Osteoblast (primary cell): ENCODE measurements around the gene CUL4A. TPM values are rescaled to one million over a fixed set of nuclear protein-coding genes. Genes with fewer than 3 reads are reported as not detected.

ENCODE experiments used
- DNase-seq: peaks from one replicate; pipeline ENCODE4 v3.0.0; 2011; ENCODE audit warnings: low spot score, mixed read lengths; ENCODE audit not compliant: insufficient read length; ENCODE audit errors: missing footprints
- H2AFZ ChIP-seq: 2 replicates; pipeline ENCODE4 v1.6.0; 2011; ENCODE audit warnings: mild to moderate bottlenecking, low read length
- H3K27ac ChIP-seq: 2 replicates; pipeline ENCODE4 v1.5.1; 2011; ENCODE audit warnings: mild to moderate bottlenecking, low read depth, low read length, moderate library complexity
- H3K27me3 ChIP-seq: 2 replicates; pipeline ENCODE4 v1.6.0; 2012; ENCODE audit warnings: mild to moderate bottlenecking, control low read depth, inconsistent platforms, low read length, moderate library complexity; ENCODE audit not compliant: insufficient read depth
- H3K36me3 ChIP-seq: 2 replicates; pipeline ENCODE4 v1.5.1; 2011; ENCODE audit warnings: mild to moderate bottlenecking, low read length, control low read depth, moderate library complexity; ENCODE audit not compliant: insufficient read depth
- H3K4me1 ChIP-seq: 2 replicates; pipeline ENCODE4 v1.5.1; 2011; ENCODE audit warnings: mild to moderate bottlenecking, low read length, control low read depth, moderate library complexity; ENCODE audit not compliant: insufficient read depth
- H3K4me2 ChIP-seq: 2 replicates; pipeline ENCODE4 v1.6.0; 2011; ENCODE audit warnings: mild to moderate bottlenecking, low read length; ENCODE audit not compliant: insufficient read depth
- H3K4me3 ChIP-seq: fragments of 200-600 bp; sonication (generic); 3 replicates; pipeline ENCODE4 v1.5.1; 2012; ENCODE audit warnings: mild to moderate bottlenecking, low read length, inconsistent platforms; ENCODE audit not compliant: insufficient read depth
- H3K79me2 ChIP-seq: 2 replicates; pipeline ENCODE4 v1.6.0; 2012; ENCODE audit warnings: mild to moderate bottlenecking, low read length, control low read depth, inconsistent platforms; ENCODE audit not compliant: insufficient read depth
- H3K9me3 ChIP-seq: 2 replicates; pipeline ENCODE4 v1.5.1; 2011; ENCODE audit warnings: low read depth, low read length, control low read depth
- H4K20me1 ChIP-seq: 2 replicates; pipeline ENCODE4 v1.6.0; 2012; ENCODE audit warnings: mild to moderate bottlenecking, low read length, control low read depth; ENCODE audit not compliant: insufficient read depth
- total RNA-seq: library from RNA; depleted of rRNA; stranded (reverse); fragments of >200 nt; gene quantifications from 2 replicates; pipeline ENCODE4 v1.2.3, GENCODE V29; 2012
- TF ChIP-seq, protein P1 (sequence below): IDR thresholded peaks from 2 replicates; pipeline ENCODE4 v1.5.1; 2011; ENCODE audit warnings: mild to moderate bottlenecking, low read depth, low read length, moderate library complexity; ENCODE audit errors: extremely low read depth

The CUL4A gene
- total RNA-seq, 1 donor = 128 TPM

- H4K20me1 ChIP-seq = peaks cover 40% of the 10 kb centered on the region
- peak overlapping the region; percentile 75 for H2AFZ ChIP-seq
- peak overlapping the region; percentile 67 for H3K27ac ChIP-seq
- DNase-seq = peak; percentile 88
- no peaks in the 10 kb centered on the region for H3K27me3 ChIP-seq
- H3K4me2 ChIP-seq = peak overlapping the region; percentile 94
- H3K79me2 ChIP-seq = peaks cover 90% of the 10 kb centered on the region
- peaks cover 33% of the 10 kb centered on the region for H3K4me1 ChIP-seq
- no peaks in the 10 kb centered on the region for H3K9me3 ChIP-seq
- TF ChIP-seq, protein P1, sequence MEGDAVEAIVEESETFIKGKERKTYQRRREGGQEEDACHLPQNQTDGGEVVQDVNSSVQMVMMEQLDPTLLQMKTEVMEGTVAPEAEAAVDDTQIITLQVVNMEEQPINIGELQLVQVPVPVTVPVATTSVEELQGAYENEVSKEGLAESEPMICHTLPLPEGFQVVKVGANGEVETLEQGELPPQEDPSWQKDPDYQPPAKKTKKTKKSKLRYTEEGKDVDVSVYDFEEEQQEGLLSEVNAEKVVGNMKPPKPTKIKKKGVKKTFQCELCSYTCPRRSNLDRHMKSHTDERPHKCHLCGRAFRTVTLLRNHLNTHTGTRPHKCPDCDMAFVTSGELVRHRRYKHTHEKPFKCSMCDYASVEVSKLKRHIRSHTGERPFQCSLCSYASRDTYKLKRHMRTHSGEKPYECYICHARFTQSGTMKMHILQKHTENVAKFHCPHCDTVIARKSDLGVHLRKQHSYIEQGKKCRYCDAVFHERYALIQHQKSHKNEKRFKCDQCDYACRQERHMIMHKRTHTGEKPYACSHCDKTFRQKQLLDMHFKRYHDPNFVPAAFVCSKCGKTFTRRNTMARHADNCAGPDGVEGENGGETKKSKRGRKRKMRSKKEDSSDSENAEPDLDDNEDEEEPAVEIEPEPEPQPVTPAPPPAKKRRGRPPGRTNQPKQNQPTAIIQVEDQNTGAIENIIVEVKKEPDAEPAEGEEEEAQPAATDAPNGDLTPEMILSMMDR = no peak
- H3K4me3 ChIP-seq = peak overlapping the region; percentile 94
- H3K36me3 ChIP-seq = peaks cover 5% of the 10 kb centered on the region
Observed at GRCh38 chr13:113209759-113210421, 477 bp downstream of the CUL4A start.

GRCh38 chr13:113210833-113211232, 1.4 kb downstream of the CUL4A start:
- H3K27ac ChIP-seq = peak overlapping the region; percentile 67
- peaks cover 50% of the 10 kb centered on the region for H4K20me1 ChIP-seq
- no peaks in the 10 kb centered on the region for H3K9me3 ChIP-seq
- peak overlapping the region; percentile 94 for H3K4me2 ChIP-seq
- H3K36me3 ChIP-seq = peaks cover 5% of the 10 kb centered on the region
- H2AFZ ChIP-seq = no peak overlapping the region
- H3K79me2 ChIP-seq = peaks cover 90% of the 10 kb centered on the region
- H3K4me3 ChIP-seq = peak overlapping the region; percentile 94
- H3K27me3 ChIP-seq = no peaks in the 10 kb centered on the region
- DNase-seq = no peak
- H3K4me1 ChIP-seq = peaks cover 28% of the 10 kb centered on the region
- TF ChIP-seq, protein P1 = no peak

GRCh38 chr13:113211774-113212173, 2.4 kb downstream of the CUL4A start:
- Histone ChIP-seq H3K36me3 (peaks cover 5% of the 10 kb centered on the region), H3K4me1 (peaks cover 34% of the 10 kb centered on the region), H3K27me3 (no peaks in the 10 kb centered on the region), H3K4me3 (no peak overlapping the region), H3K27ac (no peak overlapping the region), H4K20me1 (peaks cover 54% of the 10 kb centered on the region), H3K4me2 (no peak overlapping the region), H2AFZ (no peak overlapping the region), H3K79me2 (peaks cover 89% of the 10 kb centered on the region), H3K9me3 (no peaks in the 10 kb centered on the region)
- no peak for DNase-seq
- TF ChIP-seq, protein P1 = peak; percentile 9

DNA sequence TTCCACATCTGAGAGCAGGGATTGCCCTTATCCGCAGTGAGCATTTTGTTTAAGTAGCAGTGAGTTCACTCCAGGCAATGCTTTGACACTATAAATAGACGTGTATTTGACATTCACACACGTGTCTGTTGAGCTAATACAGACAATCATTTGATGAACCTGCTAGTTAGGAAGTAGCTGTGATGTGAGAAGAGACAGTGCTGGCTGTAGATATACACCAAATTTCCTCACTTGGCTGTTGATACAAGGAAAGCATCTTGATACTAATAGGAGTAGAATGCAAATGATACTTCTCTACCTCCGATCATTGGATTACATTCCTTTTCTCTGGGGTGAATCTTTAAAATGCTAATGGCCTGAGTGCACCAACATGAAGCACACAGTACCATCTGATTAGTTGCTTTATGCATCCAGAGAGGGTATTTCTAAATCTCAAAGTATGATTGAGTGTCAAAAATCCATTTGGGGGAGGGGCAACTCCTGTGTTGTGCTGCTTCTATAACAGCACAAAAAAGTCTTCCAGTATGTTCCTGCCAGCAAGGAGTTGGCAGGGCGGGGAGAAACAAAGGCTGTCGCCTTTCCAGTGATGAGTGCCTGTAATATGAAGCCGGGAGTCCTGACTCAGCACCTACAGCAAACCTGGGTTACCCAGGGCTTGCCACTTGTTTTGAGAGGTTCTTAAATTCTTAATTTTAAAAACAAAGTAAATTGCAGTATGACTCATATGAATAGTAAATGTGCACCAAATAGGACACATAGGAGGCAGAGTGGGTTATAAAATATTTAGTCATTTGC, 7.0 kb downstream of the CUL4A start:
- no peak overlapping the region for H3K4me3 ChIP-seq
- H3K79me2 ChIP-seq = peaks cover 97% of the 10 kb centered on the region
- H3K4me2 ChIP-seq = peak overlapping the region; percentile 59
- peak; percentile 94 for DNase-seq
- TF ChIP-seq, protein P1 = no peak
- H3K4me1 ChIP-seq = peaks cover 18% of the 10 kb centered on the region
- H3K27me3 ChIP-seq = no peaks in the 10 kb centered on the region
- peaks cover 27% of the 10 kb centered on the region for H3K36me3 ChIP-seq
- H4K20me1 ChIP-seq = peaks cover 69% of the 10 kb centered on the region
- H3K27ac ChIP-seq = peak overlapping the region; percentile 46
- H2AFZ ChIP-seq = no peak overlapping the region
- H3K9me3 ChIP-seq = no peaks in the 10 kb centered on the region
